ENCODE results near the gene BCAP29.

Gene BCAP29

DNA sequence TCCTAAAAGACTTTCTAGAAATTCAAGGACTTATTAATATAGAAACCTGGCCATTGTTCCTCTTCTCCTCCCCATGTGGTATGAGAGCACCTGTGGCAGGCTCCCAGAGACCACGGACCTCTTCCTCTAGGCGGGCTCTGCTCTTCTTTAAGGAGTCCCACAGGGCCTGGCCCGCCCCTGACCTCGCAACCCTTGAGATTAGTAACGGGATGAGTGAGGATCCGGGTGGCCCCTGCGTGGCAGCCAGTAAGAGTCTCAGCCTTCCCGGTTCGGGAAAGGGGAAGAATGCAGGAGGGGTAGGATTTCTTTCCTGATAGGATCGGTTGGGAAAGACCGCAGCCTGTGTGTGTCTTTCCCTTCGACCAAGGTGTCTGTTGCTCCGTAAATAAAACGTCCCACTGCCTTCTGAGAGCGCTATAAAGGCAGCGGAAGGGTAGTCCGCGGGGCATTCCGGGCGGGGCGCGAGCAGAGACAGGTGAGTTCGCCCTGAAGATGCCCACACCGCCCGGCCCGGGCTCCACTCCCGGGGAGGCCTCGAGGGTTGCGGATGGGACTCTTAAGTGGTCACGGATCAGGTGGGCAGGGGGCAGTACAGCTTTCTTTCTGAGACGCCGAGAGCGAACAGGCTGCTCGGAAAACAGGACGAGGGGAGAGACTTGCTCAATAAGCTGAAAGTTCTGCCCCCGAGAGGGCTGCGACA lies 80.5 kb downstream of the BCAP29 start, which contains the start of gene SLC26A4:
SLC26A4 (plus strand) TSS at position 448 of the 700 bp plus-strand sequence. CDS start 814 bp downstream, outside the sequence.
- WGBS, 2 donors (ENCODE audit: extremely low coverage in 2 of 2, insufficient read length in 2 of 2, insufficient replicate concordance in 1 of 2) = no CpG with 5 or more reads among the region's 37 CpGs
- Histone ChIP-seq H3K23ac (ENCODE audit: low read depth, low read length, poor library complexity) (peak within 1 kb of the TSS; percentile 85), H4K8ac (ENCODE audit: low read depth, low read length) (no peak within 1 kb of the TSS), H3K79me1 (ENCODE audit: low read depth, low read length) (no peaks in the 10 kb centered on the region), H3K27me3 (ENCODE audit: control insufficient read depth in 3 of 3, insufficient read depth in 3 of 3, low read depth in 1 of 3, low read length in 3 of 3) (peaks cover 15 to 85% (median 41%) of the 10 kb centered on the region in 3 experiments), H2AK5ac (ENCODE audit: low read depth, low read length) (no peak within 1 kb of the TSS), H3K27ac (replicated peaks; ENCODE audit: low read length) (no peak within 1 kb of the TSS), H3K4me2 (ENCODE audit: insufficient read depth, low read length, poor library complexity, severe bottlenecking) (peak within 1 kb of the TSS; percentile 89), H3K4me1 (ENCODE audit: control insufficient read depth in 2 of 2, insufficient read depth in 1 of 2, low read depth in 1 of 2, low read length in 2 of 2) (peaks cover 5 to 14% of the 10 kb centered on the region in 2 donors), H2BK12ac (ENCODE audit: low read length) (no peak within 1 kb of the TSS), H4K91ac (ENCODE audit: low read depth, low read length, poor library complexity) (no peak within 1 kb of the TSS), H2BK120ac (ENCODE audit: low read depth, low read length) (no peak within 1 kb of the TSS), H3K36me3 (replicated peaks in 1 of 2; ENCODE audit: control insufficient read depth in 2 of 2, insufficient read depth in 2 of 2, low read length in 2 of 2) (no peaks in the 10 kb centered on the region), H3K9ac (ENCODE audit: low read depth, low read length, poor library complexity) (peak within 1 kb of the TSS; percentile 81), H2BK15ac (ENCODE audit: low read length) (no peak within 1 kb of the TSS), H3K4me3 (ENCODE audit: low read length in 2 of 2) (peak within 1 kb of the TSS; percentile 37 to 79), H2BK5ac (ENCODE audit: low read length) (peak within 1 kb of the TSS; percentile 53), H3K4ac (ENCODE audit: low read length) (no peak within 1 kb of the TSS), H3K14ac (ENCODE audit: low read length) (no peak within 1 kb of the TSS), H3K18ac (ENCODE audit: low read length) (no peak within 1 kb of the TSS), H2AFZ (ENCODE audit: low read length) (peak within 1 kb of the TSS; percentile 90), H3K9me3 (replicated peaks in 1 of 2; ENCODE audit: control insufficient read depth in 2 of 2, insufficient read depth in 1 of 2, low read depth in 1 of 2, low read length in 2 of 2) (no peaks in the 10 kb centered on the region)
- peak; percentile 33 for DNase-seq (ENCODE audit: low spot score)

DNA sequence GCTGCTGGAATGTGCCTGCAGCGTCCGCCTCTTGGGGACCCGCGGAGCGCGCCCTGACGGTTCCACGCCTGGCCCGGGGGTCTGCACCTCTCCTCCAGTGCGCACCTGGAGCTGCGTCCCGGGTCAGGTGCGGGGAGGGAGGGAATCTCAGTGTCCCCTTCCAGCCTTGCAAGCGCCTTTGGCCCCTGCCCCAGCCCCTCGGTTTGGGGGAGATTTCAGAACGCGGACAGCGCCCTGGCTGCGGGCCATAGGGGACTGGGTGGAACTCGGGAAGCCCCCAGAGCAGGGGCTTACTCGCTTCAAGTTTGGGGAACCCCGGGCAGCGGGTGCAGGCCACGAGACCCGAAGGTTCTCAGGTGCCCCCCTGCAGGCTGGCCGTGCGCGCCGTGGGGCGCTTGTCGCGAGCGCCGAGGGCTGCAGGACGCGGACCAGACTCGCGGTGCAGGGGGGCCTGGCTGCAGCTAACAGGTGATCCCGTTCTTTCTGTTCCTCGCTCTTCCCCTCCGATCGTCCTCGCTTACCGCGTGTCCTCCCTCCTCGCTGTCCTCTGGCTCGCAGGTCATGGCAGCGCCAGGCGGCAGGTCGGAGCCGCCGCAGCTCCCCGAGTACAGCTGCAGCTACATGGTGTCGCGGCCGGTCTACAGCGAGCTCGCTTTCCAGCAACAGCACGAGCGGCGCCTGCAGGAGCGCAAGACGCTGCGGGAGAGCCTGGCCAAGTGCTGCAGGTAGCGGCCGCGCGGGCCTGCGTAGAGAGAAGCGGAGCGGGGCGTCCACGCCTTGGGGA lies 81.2 kb downstream of the BCAP29 start:
- H3K4me3 ChIP-seq (ENCODE audit: low read length in 2 of 2) = peak overlapping the region; percentile 37 to 79
- peak overlapping the region; percentile 81 for H3K9ac ChIP-seq (ENCODE audit: low read depth, low read length, poor library complexity)
- H3K18ac ChIP-seq (ENCODE audit: low read length) = no peak overlapping the region
- H3K14ac ChIP-seq (ENCODE audit: low read length) = peak overlapping the region; percentile 33
- no peaks in the 10 kb centered on the region for H3K36me3 ChIP-seq (replicated peaks in 1 of 2; ENCODE audit: control insufficient read depth in 2 of 2, insufficient read depth in 2 of 2, low read length in 2 of 2)
- no peak overlapping the region for H4K8ac ChIP-seq (ENCODE audit: low read depth, low read length)
- H3K9me3 ChIP-seq (replicated peaks in 1 of 2; ENCODE audit: control insufficient read depth in 2 of 2, insufficient read depth in 1 of 2, low read depth in 1 of 2, low read length in 2 of 2) = no peaks in the 10 kb centered on the region
- H2BK5ac ChIP-seq (ENCODE audit: low read length) = peak overlapping the region; percentile 53
- peak; percentile 45 for DNase-seq (ENCODE audit: low spot score)
- peak overlapping the region; percentile 89 for H3K4me2 ChIP-seq (ENCODE audit: insufficient read depth, low read length, poor library complexity, severe bottlenecking)
- no peaks in the 10 kb centered on the region for H3K79me1 ChIP-seq (ENCODE audit: low read depth, low read length)
- H3K4me1 ChIP-seq (ENCODE audit: control insufficient read depth in 2 of 2, insufficient read depth in 1 of 2, low read depth in 1 of 2, low read length in 2 of 2) = peaks cover 5 to 14% of the 10 kb centered on the region in 2 donors
- H2BK12ac ChIP-seq (ENCODE audit: low read length) = no peak overlapping the region
- no peak overlapping the region for H3K27ac ChIP-seq (replicated peaks; ENCODE audit: low read length)
- H3K4ac ChIP-seq (ENCODE audit: low read length) = no peak overlapping the region
- H2BK15ac ChIP-seq (ENCODE audit: low read length) = no peak overlapping the region
- H4K91ac ChIP-seq (ENCODE audit: low read depth, low read length, poor library complexity) = no peak overlapping the region
- H2BK120ac ChIP-seq (ENCODE audit: low read depth, low read length) = no peak overlapping the region
- H2AFZ ChIP-seq (ENCODE audit: low read length) = peak overlapping the region; percentile 90
- H2AK5ac ChIP-seq (ENCODE audit: low read depth, low read length) = no peak overlapping the region
- H3K27me3 ChIP-seq (ENCODE audit: control insufficient read depth in 3 of 3, insufficient read depth in 3 of 3, low read depth in 1 of 3, low read length in 3 of 3) = peaks cover 15 to 78% (median 41%) of the 10 kb centered on the region in 3 experiments
- H3K23ac ChIP-seq (ENCODE audit: low read depth, low read length, poor library complexity) = peak overlapping the region; percentile 85
- WGBS, 2 donors (ENCODE audit: extremely low coverage in 2 of 2, insufficient read length in 2 of 2, insufficient replicate concordance in 1 of 2) = no CpG with 5 or more reads among the region's 73 CpGs

DNA sequence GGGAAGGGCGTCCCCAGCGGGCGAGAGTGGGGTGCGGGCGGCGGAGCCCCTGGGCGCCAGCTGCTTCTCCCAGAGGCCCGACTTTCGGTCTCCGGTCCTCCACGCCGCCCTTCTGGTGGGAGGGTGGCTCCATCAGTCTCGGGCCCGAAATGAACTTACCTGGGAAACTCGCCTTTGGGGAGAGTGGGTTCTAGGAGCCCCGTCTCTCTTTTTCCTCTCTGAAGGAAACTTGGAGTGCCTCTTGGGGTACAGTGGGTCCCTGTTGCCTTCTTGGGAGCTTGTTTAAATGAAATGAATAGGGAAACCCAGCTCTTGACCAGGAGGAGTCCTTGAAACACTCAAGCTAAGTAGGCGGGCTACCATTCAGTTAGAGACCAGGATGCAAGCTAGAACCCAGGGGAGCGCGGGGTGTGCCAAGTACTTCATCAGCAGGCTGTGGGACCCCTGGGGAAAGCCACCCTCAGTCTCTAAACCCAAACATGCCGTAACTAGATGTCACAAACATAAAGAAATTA lies 81.9 kb downstream of the BCAP29 start:
- H3K27ac ChIP-seq (replicated peaks; ENCODE audit: low read length) = no peak overlapping the region
- no peak overlapping the region for H2BK15ac ChIP-seq (ENCODE audit: low read length)
- peak overlapping the region; percentile 33 for H3K14ac ChIP-seq (ENCODE audit: low read length)
- no peak overlapping the region for H3K23ac ChIP-seq (ENCODE audit: low read depth, low read length, poor library complexity)
- no peak overlapping the region for H4K8ac ChIP-seq (ENCODE audit: low read depth, low read length)
- peak overlapping the region; percentile 53 for H2BK5ac ChIP-seq (ENCODE audit: low read length)
- no peaks in the 10 kb centered on the region for H3K36me3 ChIP-seq (replicated peaks in 1 of 2; ENCODE audit: control insufficient read depth in 2 of 2, insufficient read depth in 2 of 2, low read length in 2 of 2)
- no peaks in the 10 kb centered on the region for H3K79me1 ChIP-seq (ENCODE audit: low read depth, low read length)
- WGBS, 2 donors (ENCODE audit: extremely low coverage in 2 of 2, insufficient read length in 2 of 2, insufficient replicate concordance in 1 of 2) = no CpG with 5 or more reads among the region's 20 CpGs
- H2BK120ac ChIP-seq (ENCODE audit: low read depth, low read length) = no peak overlapping the region
- no peak overlapping the region for H2BK12ac ChIP-seq (ENCODE audit: low read length)
- no peak overlapping the region for H4K91ac ChIP-seq (ENCODE audit: low read depth, low read length, poor library complexity)
- H3K4ac ChIP-seq (ENCODE audit: low read length) = no peak overlapping the region
- no peaks in the 10 kb centered on the region for H3K9me3 ChIP-seq (replicated peaks in 1 of 2; ENCODE audit: control insufficient read depth in 2 of 2, insufficient read depth in 1 of 2, low read depth in 1 of 2, low read length in 2 of 2)
- H3K4me3 ChIP-seq (ENCODE audit: low read length in 2 of 2) = peak overlapping the region; percentile 37 to 79
- no peak overlapping the region for H2AK5ac ChIP-seq (ENCODE audit: low read depth, low read length)
- H3K27me3 ChIP-seq (ENCODE audit: control insufficient read depth in 3 of 3, insufficient read depth in 3 of 3, low read depth in 1 of 3, low read length in 3 of 3) = peaks cover 15 to 76% (median 41%) of the 10 kb centered on the region in 3 experiments
- H2AFZ ChIP-seq (ENCODE audit: low read length) = peak overlapping the region; percentile 90
- H3K4me2 ChIP-seq (ENCODE audit: insufficient read depth, low read length, poor library complexity, severe bottlenecking) = peak overlapping the region; percentile 89
- peak overlapping the region; percentile 60 for H3K9ac ChIP-seq (ENCODE audit: low read depth, low read length, poor library complexity)
- H3K18ac ChIP-seq (ENCODE audit: low read length) = no peak overlapping the region
- peaks cover 5 to 14% of the 10 kb centered on the region in 2 donors for H3K4me1 ChIP-seq (ENCODE audit: control insufficient read depth in 2 of 2, insufficient read depth in 1 of 2, low read depth in 1 of 2, low read length in 2 of 2)
- peak; percentile 11 for DNase-seq (ENCODE audit: low spot score)

DNA sequence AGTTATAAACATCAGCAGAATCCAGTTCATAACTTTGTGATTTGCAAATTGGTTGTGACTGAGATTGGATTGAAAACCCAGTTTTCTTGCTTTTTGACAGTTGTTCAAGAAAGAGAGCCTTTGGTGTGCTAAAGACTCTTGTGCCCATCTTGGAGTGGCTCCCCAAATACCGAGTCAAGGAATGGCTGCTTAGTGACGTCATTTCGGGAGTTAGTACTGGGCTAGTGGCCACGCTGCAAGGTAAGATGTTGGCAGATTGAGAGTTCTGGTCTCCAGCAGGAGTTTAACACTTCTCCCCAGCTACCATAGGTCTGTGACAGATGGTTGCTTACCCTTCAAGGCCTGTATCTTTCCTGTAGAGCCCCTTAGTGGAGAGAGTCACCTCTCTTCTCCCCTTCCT lies 83.2 kb downstream of the BCAP29 start:
- Histone ChIP-seq H3K4me2 (ENCODE audit: insufficient read depth, low read length, poor library complexity, severe bottlenecking) (no peak overlapping the region), H3K14ac (ENCODE audit: low read length) (no peak overlapping the region), H4K8ac (ENCODE audit: low read depth, low read length) (no peak overlapping the region), H2AFZ (ENCODE audit: low read length) (no peak overlapping the region), H3K79me1 (ENCODE audit: low read depth, low read length) (no peaks in the 10 kb centered on the region), H2BK12ac (ENCODE audit: low read length) (no peak overlapping the region), H2BK5ac (ENCODE audit: low read length) (no peak overlapping the region), H4K91ac (ENCODE audit: low read depth, low read length, poor library complexity) (no peak overlapping the region), H3K4me1 (ENCODE audit: control insufficient read depth in 2 of 2, insufficient read depth in 1 of 2, low read depth in 1 of 2, low read length in 2 of 2) (peaks cover 5 to 14% of the 10 kb centered on the region in 2 donors), H2BK15ac (ENCODE audit: low read length) (no peak overlapping the region), H3K36me3 (replicated peaks in 1 of 2; ENCODE audit: control insufficient read depth in 2 of 2, insufficient read depth in 2 of 2, low read length in 2 of 2) (no peaks in the 10 kb centered on the region), H2AK5ac (ENCODE audit: low read depth, low read length) (no peak overlapping the region), H3K18ac (ENCODE audit: low read length) (no peak overlapping the region), H3K23ac (ENCODE audit: low read depth, low read length, poor library complexity) (no peak overlapping the region), H3K27ac (replicated peaks; ENCODE audit: low read length) (no peak overlapping the region), H3K9me3 (replicated peaks in 1 of 2; ENCODE audit: control insufficient read depth in 2 of 2, insufficient read depth in 1 of 2, low read depth in 1 of 2, low read length in 2 of 2) (no peaks in the 10 kb centered on the region), H3K4ac (ENCODE audit: low read length) (no peak overlapping the region), H2BK120ac (ENCODE audit: low read depth, low read length) (no peak overlapping the region), H3K9ac (ENCODE audit: low read depth, low read length, poor library complexity) (no peak overlapping the region), H3K27me3 (ENCODE audit: control insufficient read depth in 3 of 3, insufficient read depth in 3 of 3, low read depth in 1 of 3, low read length in 3 of 3) (peaks cover 15 to 76% (median 41%) of the 10 kb centered on the region in 3 experiments), H3K4me3 (ENCODE audit: low read length in 2 of 2) (no peak overlapping the region)
- WGBS, 2 donors (ENCODE audit: extremely low coverage in 2 of 2, insufficient read length in 2 of 2, insufficient replicate concordance in 1 of 2) = no CpG with 5 or more reads among the region's 4 CpGs
- no peak for DNase-seq (ENCODE audit: low spot score)

Data from neuronal stem cell (in vitro differentiated cells).